HG02938 (cell line): ENCODE results near the gene CNTROB.

Experiments
- ATAC-seq: cut with Tn5 transposase; IDR thresholded peaks from one replicate; pipeline ENCODE4 v1.9.1; 2021; ENCODE audit warnings: mild to moderate bottlenecking, moderate library complexity; ENCODE audit not compliant: unreplicated experiment

CNTROB gene, protein sequence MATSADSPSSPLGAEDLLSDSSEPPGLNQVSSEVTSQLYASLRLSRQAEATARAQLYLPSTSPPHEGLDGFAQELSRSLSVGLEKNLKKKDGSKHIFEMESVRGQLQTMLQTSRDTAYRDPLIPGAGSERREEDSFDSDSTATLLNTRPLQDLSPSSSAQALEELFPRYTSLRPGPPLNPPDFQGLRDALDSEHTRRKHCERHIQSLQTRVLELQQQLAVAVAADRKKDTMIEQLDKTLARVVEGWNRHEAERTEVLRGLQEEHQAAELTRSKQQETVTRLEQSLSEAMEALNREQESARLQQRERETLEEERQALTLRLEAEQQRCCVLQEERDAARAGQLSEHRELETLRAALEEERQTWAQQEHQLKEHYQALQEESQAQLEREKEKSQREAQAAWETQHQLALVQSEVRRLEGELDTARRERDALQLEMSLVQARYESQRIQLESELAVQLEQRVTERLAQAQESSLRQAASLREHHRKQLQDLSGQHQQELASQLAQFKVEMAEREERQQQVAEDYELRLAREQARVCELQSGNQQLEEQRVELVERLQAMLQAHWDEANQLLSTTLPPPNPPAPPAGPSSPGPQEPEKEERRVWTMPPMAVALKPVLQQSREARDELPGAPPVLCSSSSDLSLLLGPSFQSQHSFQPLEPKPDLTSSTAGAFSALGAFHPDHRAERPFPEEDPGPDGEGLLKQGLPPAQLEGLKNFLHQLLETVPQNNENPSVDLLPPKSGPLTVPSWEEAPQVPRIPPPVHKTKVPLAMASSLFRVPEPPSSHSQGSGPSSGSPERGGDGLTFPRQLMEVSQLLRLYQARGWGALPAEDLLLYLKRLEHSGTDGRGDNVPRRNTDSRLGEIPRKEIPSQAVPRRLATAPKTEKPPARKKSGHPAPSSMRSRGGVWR

DNA sequence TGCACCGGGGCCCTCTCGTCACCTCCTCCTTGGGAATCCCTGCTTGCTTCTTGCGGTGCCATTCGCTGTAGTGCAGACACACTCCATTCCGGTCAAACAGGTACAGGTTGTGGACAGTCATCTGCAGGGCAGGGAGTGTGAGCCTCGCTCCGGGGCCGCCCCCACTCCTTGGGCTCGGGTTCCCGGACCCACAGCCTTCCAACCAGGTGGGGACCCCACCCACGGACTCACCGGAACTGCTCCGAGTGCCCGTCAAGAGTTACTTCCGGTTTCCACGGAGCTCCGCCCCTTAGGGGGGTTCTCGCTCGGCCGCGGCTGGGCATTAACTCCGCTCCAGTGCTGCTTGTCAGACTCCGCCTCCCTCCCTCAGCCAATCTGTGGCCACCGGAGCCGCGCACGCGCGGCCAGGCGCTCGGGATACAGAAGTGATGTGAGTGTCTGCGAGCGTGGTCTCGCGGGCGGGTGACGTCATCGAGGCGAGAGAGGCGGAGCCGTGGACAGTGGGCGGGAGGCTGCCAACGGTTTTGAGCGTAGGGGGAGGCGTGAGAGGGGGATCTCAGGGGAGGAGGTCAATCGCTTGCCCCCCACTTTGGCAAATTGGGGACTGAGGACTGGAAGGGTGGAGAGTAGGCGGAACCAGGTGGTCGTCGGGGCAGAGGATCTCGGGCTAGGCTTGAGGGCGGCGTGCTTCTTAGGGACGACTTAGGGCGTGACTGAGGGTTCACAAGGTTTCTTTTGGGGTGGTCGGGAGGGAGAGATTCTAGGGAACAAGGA lies at the start of gene CNTROB, which contains the start of gene TRAPPC1:
CNTROB (plus strand) TSS at position 498 of the 774 bp plus-strand sequence. CDS start 874 bp downstream, outside the sequence.
TRAPPC1 (minus strand) TSS at position 238 of the 774 bp plus-strand sequence; CDS start at position 121, 117 bp downstream.
- ATAC-seq = peak; percentile 96

DNA sequence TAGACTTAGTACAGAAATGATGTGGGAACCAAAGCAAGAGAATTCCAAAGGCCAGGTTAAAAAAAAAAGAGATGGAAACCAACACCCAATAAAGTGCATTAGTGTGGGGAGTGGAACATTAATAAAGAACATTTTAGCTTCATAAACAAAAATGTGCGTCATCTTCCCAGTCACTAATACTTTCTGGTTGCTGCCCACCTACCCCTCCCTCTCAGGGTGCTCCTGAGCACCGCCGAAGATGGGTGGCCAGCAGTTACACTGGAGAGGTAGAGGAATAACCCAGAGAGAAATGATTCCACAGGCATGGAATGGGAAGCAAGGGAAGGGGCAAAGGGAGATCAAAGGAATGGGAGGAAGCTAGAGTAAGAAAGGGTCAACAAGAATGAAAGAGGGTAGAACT lies 49.4 kb upstream of the CNTROB start:
- no peak for ATAC-seq

DNA sequence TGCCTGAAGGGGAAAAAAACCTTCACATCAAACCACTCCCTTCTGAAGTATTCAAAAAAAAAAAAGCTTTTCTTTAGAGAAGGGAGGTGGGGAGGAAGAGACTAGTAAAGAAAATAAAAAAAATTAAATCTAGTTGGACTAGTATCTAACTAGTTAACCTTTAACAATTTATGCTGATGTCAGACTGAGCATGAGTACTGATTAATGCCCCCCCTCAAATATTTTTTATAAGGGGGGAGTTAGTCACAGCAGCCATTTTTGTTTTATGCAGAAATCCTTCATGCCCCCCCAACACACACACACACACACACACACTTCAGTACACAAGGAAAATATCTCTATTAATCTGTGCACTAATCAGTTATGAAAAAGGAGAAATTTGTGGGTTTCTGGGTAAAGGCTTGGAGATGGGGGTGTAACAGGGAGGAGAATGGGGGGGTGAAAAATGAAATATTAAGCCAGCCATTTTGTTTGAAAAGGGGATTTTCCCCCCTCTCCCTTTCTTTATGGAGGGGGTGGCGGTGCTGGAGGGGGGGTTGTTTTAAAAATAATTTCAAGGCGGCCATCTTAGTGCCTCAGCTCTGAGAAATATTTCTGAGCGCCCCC lies 48.1 kb upstream of the CNTROB start:
- no peak for ATAC-seq

DNA sequence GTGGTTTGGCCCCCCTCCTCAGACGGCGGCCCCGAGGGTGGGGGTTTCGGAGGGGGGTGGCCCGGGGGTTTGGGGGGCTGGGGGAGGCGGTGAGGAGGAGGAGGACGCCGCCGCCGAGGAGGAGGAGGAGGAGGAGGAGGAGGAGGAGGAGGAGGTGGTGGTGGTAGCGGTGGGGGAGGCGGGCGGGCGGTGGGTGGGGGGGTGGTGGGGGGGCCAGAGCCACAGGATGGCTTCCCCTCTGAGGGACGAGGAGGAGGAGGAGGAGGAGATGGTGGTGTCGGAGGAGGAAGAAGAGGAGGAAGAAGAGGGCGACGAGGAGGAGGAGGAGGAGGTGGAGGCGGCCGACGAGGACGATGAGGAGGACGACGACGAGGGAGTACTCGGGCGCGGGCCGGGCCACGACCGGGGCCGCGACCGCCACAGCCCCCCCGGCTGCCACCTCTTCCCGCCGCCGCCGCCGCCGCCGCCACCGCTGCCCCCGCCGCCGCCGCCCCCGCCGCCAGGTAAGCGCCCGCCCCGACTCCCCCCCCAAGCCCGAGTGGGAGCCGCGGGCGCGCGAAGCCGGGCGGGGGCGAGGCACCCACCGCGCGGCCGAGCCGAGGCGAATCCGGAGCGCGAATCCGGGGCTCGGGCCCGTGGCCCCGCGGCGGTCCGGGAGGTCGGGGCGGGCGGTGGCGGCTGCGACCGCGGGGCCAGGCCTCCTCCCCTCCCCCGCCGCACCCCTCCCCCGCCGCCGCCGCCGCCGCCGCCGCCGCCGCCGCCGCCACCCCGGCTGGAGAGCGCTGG lies 47.2 kb upstream of the CNTROB start:
- no peak for ATAC-seq

DNA sequence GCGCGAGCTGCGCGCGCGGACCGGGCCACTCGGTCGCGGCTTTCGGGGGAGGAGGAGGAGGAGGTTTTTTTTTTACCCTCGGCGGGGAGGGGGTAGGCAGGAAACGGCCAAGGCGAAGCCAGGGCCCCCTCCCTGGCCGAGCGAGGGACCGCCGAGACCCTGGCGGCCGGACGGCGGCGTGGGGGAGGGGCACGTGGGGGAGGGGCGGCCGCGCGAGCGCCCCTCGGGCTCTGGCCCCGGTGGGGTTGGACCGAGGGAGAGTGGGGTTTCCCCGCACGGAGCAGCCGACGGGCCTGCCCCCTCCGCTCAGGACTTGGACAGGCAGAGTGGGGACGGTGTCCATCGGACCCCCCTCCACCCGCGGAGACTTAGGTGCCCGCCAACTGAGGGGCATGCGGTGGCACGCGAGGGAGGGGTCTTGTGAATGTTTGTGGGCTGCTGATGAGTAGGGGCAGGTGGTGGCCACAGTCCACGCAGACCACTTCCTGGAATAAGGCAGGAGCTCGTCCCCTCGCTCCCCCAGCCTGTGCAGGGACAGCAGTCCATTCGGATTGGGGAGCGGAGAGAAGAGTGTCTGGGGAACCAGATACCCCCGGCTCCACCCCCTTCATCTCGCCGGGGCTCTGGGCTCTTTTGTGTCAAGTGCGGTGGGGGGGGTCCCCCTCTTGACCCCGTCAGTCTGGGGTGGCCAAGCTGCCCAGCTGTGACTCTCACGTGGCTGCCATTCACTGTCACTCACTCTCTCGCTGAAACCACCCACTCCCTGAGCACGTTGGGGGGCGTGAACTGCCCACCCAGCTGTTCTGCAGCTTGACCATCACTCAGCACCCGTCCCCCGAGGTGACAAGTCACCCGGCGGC lies 46.4 kb upstream of the CNTROB start:
- ATAC-seq = no peak

DNA sequence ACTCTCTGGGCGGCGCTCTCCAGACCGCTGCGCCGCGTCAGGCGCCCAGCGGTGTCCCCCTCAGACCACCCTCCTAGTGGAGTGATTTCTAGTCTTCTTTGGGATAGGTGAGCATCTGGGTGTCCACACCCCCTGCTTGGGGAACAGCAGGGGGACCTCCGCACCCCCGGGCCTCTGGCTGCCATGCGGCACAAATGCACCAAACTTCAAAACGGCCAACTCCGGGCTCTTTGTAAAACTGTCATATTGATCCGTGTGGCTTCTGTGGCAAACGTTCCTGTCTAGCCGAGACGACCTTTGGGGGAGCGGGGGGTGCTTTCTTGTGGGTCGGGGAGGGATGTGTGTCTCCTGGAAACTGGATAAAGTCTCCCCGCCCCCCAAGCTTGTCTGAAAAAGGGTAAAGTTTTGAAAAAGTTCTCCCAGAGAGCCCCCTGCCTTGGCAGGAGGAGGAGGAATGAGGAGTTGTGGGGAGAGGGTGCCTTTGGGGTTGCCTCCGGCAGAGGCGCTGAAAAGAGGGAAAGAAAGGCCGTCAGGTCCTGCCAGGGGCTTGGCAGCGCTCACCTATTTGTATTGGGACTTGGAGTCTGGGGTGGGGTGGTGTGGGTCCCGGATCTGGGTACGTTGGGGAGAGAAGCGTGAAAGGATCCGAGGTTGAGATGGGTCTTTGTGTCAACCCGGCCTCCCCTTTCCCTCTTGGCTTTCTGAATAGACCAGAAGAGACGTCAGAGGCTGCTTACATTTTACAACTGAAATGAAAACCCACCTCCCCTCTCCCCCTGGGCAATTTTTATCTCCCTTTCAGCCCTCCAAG lies 45.6 kb upstream of the CNTROB start:
- ATAC-seq = no peak

DNA sequence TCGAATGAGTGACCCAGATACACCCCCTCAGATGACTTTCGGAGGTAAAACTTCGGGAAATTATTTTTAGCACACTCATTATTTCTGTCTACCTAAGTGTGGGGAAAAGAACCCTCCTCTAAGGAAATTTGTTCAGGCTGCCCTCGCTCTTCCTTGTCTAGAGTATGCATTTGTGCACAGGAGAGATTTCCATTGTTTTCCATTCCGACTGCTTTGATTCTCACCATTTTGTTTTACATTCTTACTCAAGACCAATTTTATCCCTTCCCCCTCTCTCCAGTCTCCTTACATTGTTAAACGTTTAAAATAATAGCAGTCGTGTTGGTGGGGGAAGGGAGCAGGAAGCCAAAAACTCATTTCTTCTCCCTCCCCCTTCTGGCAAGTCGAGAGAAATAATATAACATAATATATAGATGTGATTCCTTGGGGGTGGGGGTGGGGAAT lies 44.9 kb upstream of the CNTROB start:
- no peak for ATAC-seq

DNA sequence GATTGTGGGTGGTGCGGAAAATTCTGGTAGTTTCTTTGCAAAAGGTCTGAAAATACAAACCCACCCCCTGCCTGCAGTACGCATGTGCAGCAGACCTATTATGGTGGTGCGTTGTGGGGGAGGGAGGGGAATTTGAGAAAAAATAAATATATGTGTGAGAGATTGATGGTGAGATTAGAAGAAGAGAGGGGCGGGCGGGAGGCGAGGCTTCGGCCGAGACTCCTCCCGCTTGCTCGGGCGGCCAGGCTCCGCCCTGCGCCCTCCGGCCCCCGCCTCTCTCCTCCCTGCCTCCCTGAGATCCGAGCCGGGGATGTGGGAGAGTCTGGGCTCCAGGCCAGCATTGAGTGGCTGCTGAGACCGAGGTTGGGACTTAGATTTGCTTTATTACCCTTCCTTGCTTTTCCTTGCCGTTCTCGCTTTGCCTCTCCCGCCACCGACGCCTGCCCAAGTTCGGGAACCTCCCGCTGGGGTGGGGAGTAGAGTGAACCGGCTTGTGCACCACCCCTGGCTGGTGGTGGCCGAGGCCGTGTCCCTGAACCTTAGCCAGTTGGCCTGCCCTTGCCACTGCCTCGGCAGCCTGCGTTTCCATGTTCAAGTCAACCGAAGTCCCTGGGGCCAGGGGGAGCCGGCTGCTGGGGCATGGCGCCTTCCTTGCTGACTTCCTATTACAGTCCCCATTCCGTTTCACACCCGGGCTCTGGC lies 44.4 kb upstream of the CNTROB start:
- ATAC-seq = no peak

DNA sequence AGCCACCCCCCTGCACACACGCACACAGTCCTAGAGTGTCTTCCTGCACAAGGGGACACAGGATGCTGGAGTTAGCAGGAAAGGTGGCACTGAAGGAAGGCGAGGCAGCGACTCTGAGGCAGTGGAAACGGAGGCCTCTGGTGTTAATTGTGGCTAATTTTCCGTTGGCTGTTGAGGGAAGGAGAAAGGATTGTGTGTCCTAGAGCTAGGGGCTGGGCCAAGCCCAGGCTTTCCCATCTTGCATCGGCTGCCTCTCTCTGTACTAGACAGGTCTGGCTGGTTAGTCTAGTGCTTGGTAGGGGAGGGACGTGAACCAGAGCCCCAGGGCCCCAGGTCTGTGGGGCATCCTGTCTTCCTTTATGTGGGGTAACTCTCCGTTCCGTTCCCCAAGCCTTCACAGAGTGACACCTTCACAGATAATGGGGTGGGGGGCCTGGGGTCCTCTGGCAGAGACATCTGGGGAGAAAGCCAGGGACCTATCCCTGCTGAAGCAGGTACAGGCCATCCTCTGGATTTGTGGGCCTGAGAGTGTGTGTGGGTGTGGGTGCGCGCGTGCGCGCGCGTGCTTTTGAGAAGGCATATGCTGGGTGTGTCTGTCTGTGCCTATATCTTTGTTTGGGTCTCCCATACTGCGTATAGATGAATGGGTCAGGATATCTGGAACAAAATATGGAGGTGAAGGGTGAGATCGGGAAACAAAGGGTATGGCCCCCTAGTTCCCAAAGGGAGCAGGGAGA lies 43.7 kb upstream of the CNTROB start, which contains the start of gene CHD3:
CHD3 (plus strand) TSS at position 606 of the 737 bp plus-strand sequence. CDS start 212 bp downstream, outside the sequence.
- no peak for ATAC-seq

DNA sequence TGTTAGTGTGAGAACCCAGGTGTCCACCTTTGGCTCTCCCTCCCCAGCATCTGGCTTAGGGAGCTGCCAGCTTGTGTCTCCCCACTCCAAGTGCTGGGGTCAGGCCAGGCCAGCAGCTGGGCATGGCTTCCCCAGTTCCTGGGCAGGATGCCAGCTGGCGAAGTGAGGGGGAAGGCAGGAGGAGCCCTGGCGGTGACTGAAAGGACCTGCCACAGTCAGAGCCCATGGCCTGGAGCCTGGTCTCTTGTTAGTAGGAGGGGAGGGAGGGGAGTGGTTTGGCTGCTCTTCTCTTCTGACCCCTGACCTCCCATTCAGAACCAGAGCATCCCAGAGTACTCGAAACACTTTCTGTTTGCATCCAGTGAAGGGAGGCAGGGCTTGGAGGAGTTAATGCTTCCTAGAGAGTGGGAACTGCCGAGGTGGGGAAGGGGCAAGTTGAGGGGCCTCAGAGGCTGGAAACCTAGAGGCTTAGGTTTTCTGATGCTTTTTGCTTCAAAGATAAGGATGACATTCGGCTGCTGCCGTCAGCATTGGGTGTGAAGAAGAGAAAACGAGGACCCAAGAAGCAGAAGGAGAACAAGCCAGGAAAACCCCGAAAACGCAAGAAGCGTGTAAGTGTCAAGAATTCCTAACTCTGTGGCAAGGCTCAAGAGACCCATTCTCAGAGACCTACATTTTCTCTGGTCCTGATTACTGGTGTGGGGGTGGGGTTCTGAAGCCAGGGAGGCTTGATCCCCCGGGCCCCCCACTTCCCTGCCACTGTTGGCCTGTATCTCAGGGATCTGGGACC lies 42.6 kb upstream of the CNTROB start:
- no peak for ATAC-seq

DNA sequence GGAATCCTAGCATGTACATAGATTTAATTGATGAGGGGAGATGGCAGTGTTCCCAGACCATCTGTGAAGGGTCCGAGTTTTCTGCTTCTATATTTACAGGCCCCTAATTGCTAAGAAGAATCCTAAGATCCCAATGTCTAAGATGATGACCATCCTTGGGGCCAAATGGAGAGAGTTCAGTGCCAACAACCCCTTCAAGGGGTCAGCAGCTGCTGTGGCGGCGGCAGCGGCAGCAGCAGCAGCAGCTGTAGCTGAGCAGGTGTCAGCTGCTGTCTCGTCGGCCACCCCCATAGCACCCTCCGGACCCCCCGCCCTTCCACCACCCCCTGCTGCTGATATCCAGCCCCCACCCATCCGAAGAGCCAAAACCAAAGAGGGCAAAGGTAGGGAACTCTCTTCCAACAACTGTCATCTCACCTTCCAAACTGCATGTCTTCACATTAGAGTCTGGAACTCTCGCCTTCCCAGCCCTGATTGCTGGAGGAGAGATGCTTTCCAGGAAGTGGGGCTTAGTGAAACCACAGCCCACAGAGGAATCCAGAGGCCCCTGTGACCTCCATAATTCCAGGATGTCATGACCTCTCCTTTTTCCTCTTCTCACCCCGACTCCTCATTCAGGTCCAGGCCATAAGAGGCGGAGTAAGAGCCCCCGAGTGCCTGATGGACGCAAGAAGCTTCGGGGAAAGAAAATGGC lies 38.7 kb upstream of the CNTROB start:
- no peak for ATAC-seq

DNA sequence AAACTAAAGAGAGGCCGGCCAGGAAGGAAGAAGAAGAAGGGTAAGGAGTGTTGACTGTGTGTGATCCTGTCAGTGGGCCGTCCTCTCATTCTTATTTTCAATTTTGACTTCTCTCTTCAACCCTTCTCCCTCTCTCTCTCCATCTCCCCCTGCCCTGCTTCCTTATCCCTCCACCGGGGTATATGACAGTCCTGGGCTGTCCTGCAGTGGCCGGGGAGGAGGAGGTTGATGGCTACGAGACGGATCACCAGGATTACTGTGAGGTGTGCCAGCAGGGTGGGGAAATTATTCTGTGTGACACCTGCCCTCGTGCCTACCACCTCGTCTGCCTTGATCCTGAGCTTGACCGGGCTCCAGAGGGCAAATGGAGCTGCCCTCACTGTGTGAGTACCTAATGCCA lies 37.8 kb upstream of the CNTROB start:
- ATAC-seq = no peak

DNA sequence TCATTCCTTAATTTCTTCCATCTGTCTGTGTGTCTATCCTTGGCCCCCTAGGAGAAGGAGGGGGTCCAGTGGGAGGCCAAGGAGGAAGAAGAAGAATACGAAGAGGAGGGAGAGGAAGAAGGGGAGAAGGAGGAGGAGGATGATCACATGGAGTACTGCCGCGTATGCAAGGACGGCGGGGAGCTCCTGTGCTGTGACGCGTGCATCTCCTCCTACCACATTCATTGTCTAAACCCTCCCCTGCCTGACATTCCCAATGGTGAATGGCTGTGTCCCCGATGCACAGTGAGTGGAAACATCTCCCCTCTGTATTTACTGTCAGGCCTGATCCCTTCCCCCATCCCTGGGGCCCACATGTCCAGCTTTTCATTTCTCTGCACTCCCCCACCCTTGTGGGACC lies 37.1 kb upstream of the CNTROB start:
- no peak for ATAC-seq

DNA sequence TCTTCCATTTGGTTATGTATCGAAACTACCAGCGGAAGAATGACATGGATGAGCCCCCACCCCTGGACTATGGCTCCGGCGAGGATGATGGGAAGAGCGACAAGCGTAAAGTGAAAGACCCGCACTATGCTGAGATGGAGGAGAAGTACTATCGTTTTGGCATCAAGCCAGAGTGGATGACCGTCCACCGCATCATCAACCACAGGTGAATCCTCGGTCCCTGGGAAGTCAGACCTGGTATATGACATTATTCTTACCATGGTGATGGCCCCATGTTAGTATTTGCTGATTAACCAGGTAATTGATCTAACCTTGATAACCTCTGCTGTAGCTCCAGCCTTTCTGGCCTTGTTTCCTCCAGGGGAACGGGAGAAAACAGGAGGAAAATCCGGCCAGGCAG lies 34.9 kb upstream of the CNTROB start:
- ATAC-seq = no peak

DNA sequence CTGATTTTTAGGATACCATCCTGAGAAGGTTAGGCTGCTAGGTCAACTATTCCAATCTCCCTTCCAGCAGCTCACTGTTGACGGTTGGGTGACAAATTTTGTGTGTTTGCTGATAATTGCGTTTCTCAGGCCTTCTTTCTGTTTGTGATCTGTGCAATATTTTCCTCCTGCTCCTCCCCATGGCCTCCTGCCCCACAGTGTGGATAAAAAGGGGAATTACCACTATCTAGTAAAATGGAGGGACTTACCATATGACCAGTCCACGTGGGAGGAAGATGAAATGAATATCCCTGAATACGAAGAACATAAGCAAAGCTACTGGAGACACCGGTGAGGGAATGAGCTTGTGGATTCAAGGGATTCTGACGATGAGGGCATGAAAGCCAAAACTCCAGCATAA lies 34.2 kb upstream of the CNTROB start:
- ATAC-seq = no peak
